HEK293T (cell line): Measurements from ENCODE around the gene DPP8.

Experiments
- CTCF ChIA-PET: fragments of 350-600 bp; formaldehyde crosslinking; extraction: SDS; loops from one replicate; lab custom pipeline; 2021; ENCODE audit warnings: antibody characterized with exemption, inconsistent platforms; lab: Yijun Ruan, JAX
- POLR2A ChIA-PET: fragments of 350-600 bp; formaldehyde crosslinking; extraction: SDS; loops from one replicate; lab custom pipeline; 2020; ENCODE audit warnings: antibody characterized with exemption, inconsistent platforms; lab: Yijun Ruan, JAX
- DNase-seq: peaks from one replicate; pipeline ENCODE4 v3.0.0; 2012; ENCODE audit warnings: mixed read lengths; ENCODE audit errors: extremely low spot score
- ARNT ChIP-seq: fragments of 450-650 bp; IDR thresholded peaks from 2 replicates; pipeline ENCODE4 v1.6.1; 2017; ENCODE audit warnings: mild to moderate bottlenecking
- BHLHE40 ChIP-seq: fragments of 450-650 bp; IDR thresholded peaks from 2 replicates; pipeline ENCODE4 v1.6.1; 2016; ENCODE audit warnings: mild to moderate bottlenecking, moderate library complexity, borderline replicate concordance
- CTBP1 ChIP-seq: fragments of 450-650 bp; IDR thresholded peaks from 2 replicates; pipeline ENCODE4 v1.6.1; 2016; ENCODE audit warnings: borderline replicate concordance
- ELF4 ChIP-seq: fragments of 450-650 bp; IDR thresholded peaks from 2 replicates; pipeline ENCODE4 v1.6.1; 2017; ENCODE audit warnings: antibody characterized with exemption
- FOXA1 ChIP-seq: fragments of 450-650 bp; IDR thresholded peaks from 2 replicates; pipeline ENCODE4 v1.6.1; 2016; ENCODE audit warnings: mild to moderate bottlenecking
- FOXK2 ChIP-seq: fragments of 450-650 bp; IDR thresholded peaks from 2 replicates; pipeline ENCODE4 v1.6.1; 2016; ENCODE audit warnings: mild to moderate bottlenecking
- FOXM1 ChIP-seq: fragments of 450-650 bp; IDR thresholded peaks from 2 replicates; pipeline ENCODE4 v1.6.1; 2017; ENCODE audit warnings: mild to moderate bottlenecking, borderline replicate concordance
- HDGF ChIP-seq: fragments of 450-650 bp; IDR thresholded peaks from 2 replicates; pipeline ENCODE4 v1.6.1; 2017; ENCODE audit warnings: antibody characterized with exemption, borderline replicate concordance
- L3MBTL2 ChIP-seq: fragments of 450-650 bp; conservative IDR thresholded peaks from 2 replicates; pipeline ENCODE4 v1.6.1; 2016; ENCODE audit warnings: mild to moderate bottlenecking
- LEF1 ChIP-seq: fragments of 450-650 bp; IDR thresholded peaks from 2 replicates; pipeline ENCODE4 v1.6.1; 2017; ENCODE audit warnings: mild to moderate bottlenecking, borderline replicate concordance
- NFRKB ChIP-seq: fragments of 450-650 bp; IDR thresholded peaks from 2 replicates; pipeline ENCODE4 v1.6.1; 2016; ENCODE audit warnings: mild to moderate bottlenecking, moderate library complexity
- PKNOX1 ChIP-seq: fragments of 450-650 bp; IDR thresholded peaks from 2 replicates; pipeline ENCODE4 v1.6.1; 2016
- SP1 ChIP-seq: fragments of 450-650 bp; IDR thresholded peaks from 2 replicates; pipeline ENCODE4 v1.6.1; 2017
- SUZ12 ChIP-seq: fragments of 450-650 bp; IDR thresholded peaks from 2 replicates; pipeline ENCODE4 v1.6.1; 2016; ENCODE audit warnings: mild to moderate bottlenecking
- TARDBP ChIP-seq: fragments of 450-650 bp; IDR thresholded peaks from 2 replicates; pipeline ENCODE4 v1.6.1; 2016
- ZNF384 ChIP-seq: fragments of 450-650 bp; IDR thresholded peaks from 2 replicates; pipeline ENCODE4 v1.6.1; 2016

Gene DPP8

GRCh38 chr15:65411465-65412071, 105.9 kb downstream of the DPP8 start:
- no peak for TF ChIP-seq SP1
- TF ChIP-seq FOXK2 = no peak
- no peak for TF ChIP-seq BHLHE40
- DNase-seq = no peak
- CTCF ChIA-PET = no interaction called here
- POLR2A ChIA-PET = interaction anchor here (1.0 to 2.2 kb wide), 2 partner anchors 10 kb away, joined by 4 to 17 read pairs; partner anchors contain the start of gene IGDCC4

GRCh38 chr15:65410972-65411371, 106.5 kb downstream of the DPP8 start:
- DNase-seq = no peak
- POLR2A ChIA-PET = interaction anchor here (1.0 kb wide), 1 partner anchor 10 kb away, joined by 4 read pairs; no protein-coding TSS in a partner anchor
- CTCF ChIA-PET = no interaction called here
- no peak for TF ChIP-seq FOXK2
- no peak for TF ChIP-seq L3MBTL2
- no peak for TF ChIP-seq SUZ12

GRCh38 chr15:65410036-65410435, 107.5 kb downstream of the DPP8 start:
- no peak for DNase-seq
- ChIA-PET POLR2A (interaction anchor here (1.4 kb wide), 1 partner anchor 11 kb away, joined by 13 read pairs; no protein-coding TSS in a partner anchor), CTCF (no interaction called here)
- TF ChIP-seq FOXA1 (no peak), ELF4 (no peak), ARNT (no peak), L3MBTL2 (no peak), LEF1 (no peak), NFRKB (no peak), CTBP1 (no peak), SUZ12 (no peak), HDGF (no peak), SP1 (no peak), FOXM1 (no peak), ZNF384 (no peak), FOXK2 (no peak), TARDBP (no peak), PKNOX1 (no peak), BHLHE40 (no peak)

GRCh38 chr15:65409036-65409631, 108.4 kb downstream of the DPP8 start:
- POLR2A ChIA-PET = interaction anchor here (1.4 kb wide), 1 partner anchor 11 kb away, joined by 13 read pairs; no protein-coding TSS in a partner anchor
- no peak for TF ChIP-seq ELF4
- no peak for TF ChIP-seq FOXK2
- no peak for TF ChIP-seq HDGF
- TF ChIP-seq LEF1 = no peak
- no peak for TF ChIP-seq NFRKB
- TF ChIP-seq ZNF384 = no peak
- TF ChIP-seq CTBP1 = no peak
- TF ChIP-seq L3MBTL2 = no peak
- TF ChIP-seq ARNT = no peak
- TF ChIP-seq FOXM1 = no peak
- no peak for TF ChIP-seq PKNOX1
- no peak for TF ChIP-seq SP1
- DNase-seq = no peak
- CTCF ChIA-PET = interaction anchor here (0.9 kb wide), 1 partner anchor 24 kb away, joined by 3 read pairs; no protein-coding TSS in a partner anchor

GRCh38 chr15:65408324-65409035, 109.0 kb downstream of the DPP8 start:
- no peak for TF ChIP-seq ARNT
- TF ChIP-seq FOXM1 = no peak
- TF ChIP-seq SUZ12 = no peak
- no peak for TF ChIP-seq PKNOX1
- no peak for TF ChIP-seq TARDBP
- no peak for TF ChIP-seq HDGF
- no peak for TF ChIP-seq ZNF384
- no peak for TF ChIP-seq LEF1
- no peak for TF ChIP-seq ELF4
- CTCF ChIA-PET = interaction anchor here (0.9 kb wide), 1 partner anchor 23 kb away, joined by 3 read pairs; no protein-coding TSS in a partner anchor
- POLR2A ChIA-PET = no interaction called here
- no peak for DNase-seq
